HTR-8/SVneo (cell line): ENCODE measurements around the gene PRKAG2.
"Not testable (repeated sequence)": the region's sequence is repeated elsewhere in the genome, so short reads cannot be mapped to it uniquely, and the experiment has no call there.

ENCODE experiments used
- DNase-seq: peaks from one replicate; pipeline ENCODE4 v3.0.0; 2011; ENCODE audit warnings: low spot score, mixed read lengths; ENCODE audit not compliant: insufficient read length
- FAIRE-seq: peaks from 2 replicates; lab custom pipeline; 2011; peaks lifted over from hg19 to GRCh38; lab: Jason Lieb, UNC

PRKAG2 gene

DNA sequence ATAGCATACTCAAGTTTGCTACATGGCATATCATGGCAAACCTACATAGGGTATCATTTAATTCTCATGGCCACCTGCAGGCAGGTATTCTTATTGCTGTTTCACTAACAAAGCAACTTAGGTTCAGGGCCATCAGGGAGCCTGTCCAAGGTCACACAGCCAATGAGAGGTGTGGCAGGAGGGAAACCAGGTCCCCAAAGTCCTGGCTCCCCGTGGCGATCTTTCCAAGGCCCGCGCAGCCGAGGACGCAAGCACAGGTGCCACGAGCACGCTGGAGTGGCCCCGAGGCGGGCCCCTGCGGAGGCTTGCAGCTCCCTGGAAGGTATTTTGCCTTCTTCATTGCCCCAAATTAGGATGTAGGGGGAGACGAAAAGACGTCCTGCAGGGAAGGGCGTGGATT, 20.8 kb downstream of the PRKAG2 start:
- FAIRE-seq (no peak), DNase-seq (no peak)

GRCh38 chr7:151854720-151855071, 22.2 kb downstream of the PRKAG2 start:
- FAIRE-seq (no peak), DNase-seq (no peak)

GRCh38 chr7:151853896-151854719, 22.8 kb downstream of the PRKAG2 start:
- no peak for DNase-seq

GRCh38 chr7:151852486-151853396, 24.2 kb downstream of the PRKAG2 start:
- no peak for FAIRE-seq

More at GRCh38 chr7:151853896-151854719, 22.8 kb downstream of the PRKAG2 start:
- FAIRE-seq, result no peak

DNA sequence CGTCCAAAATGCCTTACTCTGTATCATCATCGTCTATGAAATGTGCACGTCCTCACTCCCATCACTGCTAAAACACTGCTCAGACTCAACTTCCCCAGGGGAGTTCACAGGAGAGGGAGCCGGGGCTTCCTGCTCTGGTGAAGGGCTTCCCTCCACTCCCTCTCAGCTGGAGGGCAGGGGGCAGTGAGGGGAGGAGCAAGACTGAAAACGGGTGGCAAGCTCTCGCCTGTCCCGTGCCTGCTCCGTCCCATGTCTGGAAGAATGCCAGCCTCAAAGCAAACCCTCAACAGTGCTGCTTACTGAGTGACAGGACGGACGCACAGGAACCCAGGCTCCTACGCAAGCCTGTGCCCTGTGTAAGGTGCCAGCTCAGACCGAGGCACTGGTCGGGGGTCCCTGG, 25.1 kb downstream of the PRKAG2 start:
- no peak for FAIRE-seq
- DNase-seq, result no peak

More at GRCh38 chr7:151852486-151853396, 24.2 kb downstream of the PRKAG2 start:
- DNase-seq, result no peak

DNA sequence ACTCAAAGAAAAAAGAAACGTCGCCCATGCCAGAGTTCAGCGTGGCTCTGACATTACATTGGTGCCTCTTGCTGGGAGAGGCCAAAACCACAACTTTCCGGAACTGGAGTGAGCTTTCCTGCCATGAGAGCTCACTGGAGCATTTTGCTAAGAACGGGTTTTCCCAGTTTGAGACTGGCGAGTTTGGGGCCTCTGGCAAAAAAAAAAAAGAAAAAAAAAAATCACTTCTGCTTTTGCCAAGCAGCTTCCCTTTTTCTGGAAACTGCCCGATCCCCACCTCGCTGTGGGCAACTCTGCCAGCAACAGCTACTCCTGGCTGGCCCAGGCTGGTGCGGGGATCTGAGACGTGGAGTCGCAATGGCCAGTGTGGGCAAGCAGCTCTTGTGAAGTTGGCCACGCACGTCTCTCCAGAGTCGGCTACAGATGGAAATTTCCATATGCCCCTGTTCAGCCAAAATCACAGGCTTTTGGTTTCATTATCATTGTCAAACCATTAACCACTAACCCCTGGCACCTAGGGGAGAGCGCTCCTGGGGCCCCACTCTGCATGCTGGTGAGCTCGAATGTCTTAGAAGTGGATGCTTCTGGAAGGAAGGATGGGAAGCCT, 25.7 kb downstream of the PRKAG2 start:
- DNase-seq (no peak), FAIRE-seq (no peak)

DNA sequence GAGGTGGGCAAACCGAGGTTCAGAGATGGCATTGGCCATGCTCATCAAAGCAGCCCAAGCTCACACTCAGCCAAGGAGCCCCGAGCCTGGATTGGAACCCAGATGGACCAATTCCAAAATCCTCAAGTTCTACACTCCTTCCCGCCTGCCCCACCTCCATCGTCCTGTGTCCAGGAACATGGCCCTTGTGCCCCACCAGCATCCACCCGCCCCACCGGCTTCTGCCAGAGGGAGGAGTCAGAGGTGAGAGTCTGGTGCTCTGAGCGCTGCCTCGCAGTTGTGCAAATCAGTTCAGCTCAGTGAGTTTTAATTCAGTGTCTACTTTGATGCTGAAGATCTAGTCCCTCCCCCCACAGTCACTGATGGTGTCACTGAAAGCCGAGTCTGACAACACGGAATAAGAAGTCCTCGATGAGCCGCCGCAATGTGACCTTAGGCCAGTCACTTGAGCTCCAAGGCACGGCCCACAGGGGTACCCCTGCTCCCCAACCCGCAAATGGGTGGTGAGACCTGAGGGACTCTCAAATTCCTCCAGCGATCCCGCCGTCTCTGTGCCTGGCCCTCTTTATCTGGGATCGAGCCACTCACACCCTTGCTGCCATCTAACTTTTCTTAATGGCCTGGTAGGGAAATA, 26.3 kb downstream of the PRKAG2 start:
- no peak for DNase-seq
- no peak for FAIRE-seq

GRCh38 chr7:151849879-151850260, 27.0 kb downstream of the PRKAG2 start:
- no peak for FAIRE-seq
- DNase-seq, result no peak

DNA sequence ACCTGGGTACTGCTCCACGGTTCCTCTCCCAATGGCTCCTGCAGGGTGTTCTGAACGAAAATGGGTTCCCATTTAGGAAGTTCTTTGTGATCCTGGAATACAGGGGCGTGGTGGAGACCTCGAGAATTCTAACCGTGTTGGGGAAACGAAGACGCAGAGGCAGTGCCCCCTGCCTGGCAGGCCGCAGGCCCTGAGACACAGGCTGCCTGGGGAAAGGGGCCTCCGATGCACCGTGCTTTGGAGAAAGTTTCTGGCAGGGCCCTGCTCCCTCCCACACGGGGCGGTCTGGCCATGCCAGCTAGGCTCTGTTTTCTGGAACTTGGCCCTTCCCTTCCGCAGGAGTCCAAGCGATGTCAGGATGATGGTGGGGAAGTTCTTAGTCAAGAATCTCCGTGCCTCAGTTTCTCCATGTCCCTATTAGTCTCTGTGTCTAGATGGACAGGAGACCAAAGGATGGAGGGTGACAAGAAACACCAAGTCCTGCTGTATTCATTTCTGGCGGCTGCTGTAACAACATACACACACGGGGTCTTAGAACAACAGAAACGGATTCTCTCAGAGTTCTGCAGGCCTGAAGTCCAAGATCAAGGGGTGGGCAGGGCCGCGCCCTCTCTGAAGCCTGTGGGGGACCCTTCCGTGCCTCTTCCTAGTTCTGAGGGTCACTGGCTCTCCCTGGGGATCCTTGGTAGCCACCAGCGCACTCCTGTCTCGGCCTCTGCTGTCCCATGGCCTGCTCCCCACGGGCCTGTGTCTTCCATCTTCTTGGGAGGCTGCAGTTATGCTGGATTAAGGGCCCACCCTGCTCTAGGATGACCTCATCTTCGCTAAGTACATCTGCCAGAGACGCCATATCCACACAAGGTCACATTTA, 27.7 kb downstream of the PRKAG2 start:
- FAIRE-seq (no peak), DNase-seq (no peak)

DNA sequence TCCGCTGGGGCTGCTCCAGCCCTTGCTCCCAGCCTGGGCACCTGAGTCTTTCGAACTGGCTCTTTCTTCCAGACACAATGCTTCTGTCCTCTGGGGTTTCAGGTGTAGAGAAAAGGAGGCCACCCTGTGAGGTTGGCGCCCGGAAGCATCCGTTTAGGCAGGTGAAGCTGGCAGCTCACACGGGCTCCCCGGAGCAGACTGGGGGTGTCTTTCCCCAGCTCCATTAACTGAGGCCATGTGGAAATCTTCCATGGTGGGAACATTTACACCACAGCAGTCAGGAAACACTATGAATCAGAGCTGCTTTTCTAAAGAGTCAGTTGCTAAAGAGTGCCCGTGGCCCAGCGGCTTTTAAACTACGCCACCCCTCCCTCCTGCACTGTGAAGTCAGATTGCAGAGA, 29.2 kb downstream of the PRKAG2 start:
- no peak for FAIRE-seq

GRCh38 chr7:151847136-151847535, 29.8 kb downstream of the PRKAG2 start:
- FAIRE-seq, result no peak
- no peak for DNase-seq

More for the DNA sequence above, 29.2 kb downstream of the PRKAG2 start:
- DNase-seq, result no peak

DNA sequence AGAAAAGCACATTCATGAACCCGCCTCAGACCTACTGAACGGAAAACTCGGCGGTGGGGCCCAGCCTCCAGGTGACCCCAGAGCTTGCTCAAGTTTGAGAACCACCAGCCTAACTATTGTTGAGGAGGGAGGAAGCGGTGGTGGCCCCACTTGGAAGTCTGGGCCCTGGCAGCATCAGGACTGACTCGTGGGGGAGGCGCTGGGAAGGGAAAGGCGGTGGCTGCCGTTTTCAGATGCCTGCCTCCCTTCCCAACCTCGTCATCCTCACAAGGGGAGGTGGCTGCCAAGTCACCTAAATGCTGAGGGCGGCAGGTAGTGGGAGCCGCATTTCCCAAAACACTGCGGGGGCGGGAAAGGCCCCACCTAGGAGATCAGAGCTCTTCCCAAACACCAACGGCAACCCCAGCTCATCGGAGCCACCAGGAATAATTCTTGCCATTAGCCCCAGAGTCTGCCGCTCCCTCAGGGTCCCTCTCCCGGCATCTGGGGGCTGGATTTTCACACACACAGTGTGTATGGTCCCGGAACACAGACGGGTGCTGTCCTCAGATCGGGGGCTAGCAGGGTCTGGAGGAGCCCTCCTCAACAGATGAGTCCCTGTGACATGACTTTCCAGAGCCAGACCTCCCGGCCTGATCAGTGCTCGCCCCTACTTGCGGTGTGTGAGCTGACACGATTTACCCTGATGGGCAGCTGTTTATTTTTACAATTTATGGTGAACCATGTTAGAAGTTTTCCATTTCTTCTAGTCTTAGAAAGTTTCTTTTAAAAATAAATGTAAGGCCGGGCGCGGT, 31.3 kb downstream of the PRKAG2 start:
- FAIRE-seq (no peak), DNase-seq (no peak)

DNA sequence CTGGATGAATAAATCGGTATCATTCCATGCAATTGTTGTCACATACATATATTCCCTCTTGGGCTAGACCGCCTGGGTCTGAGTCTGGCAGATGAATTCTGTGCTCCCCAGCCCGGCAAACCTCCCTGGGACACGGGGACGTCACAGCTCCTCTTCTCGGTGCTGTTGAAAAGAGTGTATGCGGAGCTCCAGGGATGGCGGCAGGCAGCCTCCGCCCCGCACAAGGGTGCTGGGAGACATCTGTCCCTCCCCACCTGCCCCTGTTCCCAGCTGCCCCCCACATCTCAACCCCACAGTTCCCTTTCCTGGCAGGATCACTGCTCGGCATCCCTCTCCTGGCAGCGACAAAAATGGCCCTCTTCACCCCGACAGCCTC, 32.1 kb downstream of the PRKAG2 start:
- DNase-seq (no peak), FAIRE-seq (no peak)

GRCh38 chr7:151844071-151844824, 32.7 kb downstream of the PRKAG2 start:
- DNase-seq (peak; percentile 26), FAIRE-seq (no peak)

DNA sequence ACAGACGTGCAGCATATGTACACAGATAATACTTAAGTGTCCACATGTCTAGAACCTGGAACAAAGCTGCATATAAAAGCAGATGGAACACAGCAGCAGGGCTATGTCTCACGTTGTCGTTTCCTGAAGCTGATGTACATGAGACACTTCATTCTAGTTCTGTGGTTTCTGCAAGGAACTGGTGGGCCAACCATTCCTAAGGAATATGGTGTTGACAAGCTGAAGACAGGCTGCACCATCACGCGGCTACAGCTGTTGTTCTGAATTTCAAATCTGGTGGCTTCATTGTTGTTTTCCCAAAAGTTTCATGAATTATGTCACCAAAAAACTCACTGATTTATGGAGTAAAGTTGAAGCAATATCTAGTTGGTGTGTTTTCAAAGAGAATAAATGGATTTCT, 33.7 kb downstream of the PRKAG2 start:
- DNase-seq (no peak), FAIRE-seq (no peak)

- FAIRE-seq, result peak; percentile 65
- not testable (repeated sequence) for DNase-seq
These were observed 35.4 kb downstream of the PRKAG2 start for GRCh38 chr7:151841395-151842051.

DNA sequence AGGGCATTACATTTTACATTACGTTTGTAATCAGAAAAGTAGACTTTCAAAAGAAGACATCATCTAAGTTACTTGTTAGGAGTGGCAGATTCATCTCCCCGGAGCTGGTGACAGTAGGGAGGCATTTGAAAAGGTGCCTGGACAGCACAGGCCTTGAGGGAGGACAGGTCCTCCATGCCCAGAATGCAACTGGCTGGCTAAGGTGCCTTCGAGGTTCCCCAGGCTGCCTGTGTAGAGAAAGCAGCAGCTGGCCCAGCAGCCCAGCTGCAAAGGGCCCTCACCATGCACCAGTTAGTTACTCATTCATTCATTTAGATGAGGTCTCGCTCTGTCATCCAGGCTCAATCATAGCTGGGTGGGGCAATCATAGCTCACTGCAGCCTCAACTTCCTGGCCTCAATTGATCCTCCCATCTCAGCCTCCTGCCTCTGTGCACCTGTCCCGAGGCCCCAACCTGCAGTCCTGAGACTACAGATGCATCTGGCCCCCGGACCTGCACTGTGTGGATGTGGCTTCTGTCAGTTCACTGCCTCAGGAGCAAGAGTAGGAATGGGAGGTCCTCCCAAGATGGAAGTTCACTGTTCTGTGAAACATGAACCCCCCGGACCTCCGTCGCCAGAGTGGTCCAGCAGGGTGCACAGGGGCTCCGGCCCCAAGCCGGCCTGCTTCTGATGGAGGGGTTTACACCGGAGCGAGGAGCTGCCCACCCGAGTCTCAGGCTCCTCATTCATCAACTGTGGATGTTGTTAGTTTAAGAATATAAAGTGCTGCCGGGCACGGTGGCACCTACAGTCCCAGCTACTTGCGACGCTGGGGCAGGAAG, 36.6 kb downstream of the PRKAG2 start:
- DNase-seq, result no peak
- no peak for FAIRE-seq
